Fibroblast of lung (primary cell): ENCODE results near the gene CDC123.

Experiments
- CTCF ChIP-seq, 2 donors: IDR thresholded peaks in 1 of 2; conservative IDR thresholded peaks in 1 of 2; 1 replicate in 1 of 2; 2 replicates in 1 of 2; pipeline ENCODE4 v1.5.1; 2011 to 2012; ENCODE audit warnings: low read length in 2 of 2, control low read depth in 1 of 2, inconsistent platforms in 1 of 2, low read depth in 1 of 2, mild to moderate bottlenecking in 1 of 2
- EZH2 ChIP-seq: IDR thresholded peaks from 2 replicates; pipeline ENCODE4 v1.5.1; 2012; ENCODE audit warnings: low read length, control low read depth, mild to moderate bottlenecking; ENCODE audit errors: missing control alignments

DNA sequence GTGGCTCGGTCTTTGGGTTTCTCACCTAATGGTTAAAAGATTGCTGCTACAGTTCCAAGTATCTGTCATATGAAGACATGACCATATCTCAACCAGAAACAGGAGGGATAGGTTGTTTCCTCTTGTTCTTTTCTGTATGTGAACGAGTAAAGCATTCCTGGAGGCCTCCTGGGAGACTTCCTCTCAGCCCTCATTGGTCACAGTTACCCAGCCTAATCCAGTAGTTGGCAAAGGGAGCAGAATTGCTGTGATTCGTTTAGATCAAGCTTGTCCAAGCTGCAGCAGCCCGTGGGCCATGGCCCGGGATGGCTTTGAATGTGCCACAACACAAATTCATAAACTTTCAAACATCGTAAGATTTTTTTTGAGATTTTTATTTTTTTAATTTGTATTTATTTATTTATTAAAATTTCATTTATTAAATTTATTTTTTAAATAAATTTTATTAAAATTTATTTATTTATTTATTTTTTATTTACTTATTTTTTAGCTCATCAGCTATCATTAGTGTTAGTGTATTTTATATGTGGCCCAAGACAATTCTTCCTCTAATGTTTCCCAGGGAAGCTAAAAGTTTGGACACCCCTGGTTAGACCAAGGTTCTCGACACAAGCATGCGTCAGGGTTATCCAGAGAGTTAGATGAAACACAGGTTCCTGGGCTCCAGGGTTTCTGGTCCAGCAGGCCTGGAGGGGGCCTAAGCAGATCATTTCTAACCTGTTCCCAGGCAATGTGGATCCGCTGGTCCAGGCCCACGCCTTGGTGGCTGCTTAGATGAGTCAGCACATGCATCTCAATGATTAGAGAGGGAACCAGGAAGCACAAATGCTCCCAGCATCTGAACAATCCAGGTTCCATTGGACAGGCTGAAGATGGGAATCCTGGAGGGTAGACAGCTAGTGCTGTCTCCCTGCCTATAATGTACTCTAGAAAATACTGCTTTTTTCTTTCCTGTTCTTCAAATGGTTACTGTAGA lies 25.6 kb downstream of the CDC123 start:
- TF ChIP-seq CTCF (conservative IDR thresholded peaks at IDR 0.05 in 1 of 2, IDR thresholded peaks at IDR 0.05 in 1 of 2; ENCODE audit: low read depth in 1 of 2, low read length in 2 of 2) = no peak
- no peak for TF ChIP-seq EZH2
